ENCODE data around the gene ARMH3. TPM values are rescaled to one million over a fixed set of nuclear protein-coding genes. Genes with fewer than 3 reads are reported as not detected.

The ARMH3 gene
- 6.6 and 9.5 TPM in 2 replicates for total RNA-seq

- H3K4me3 ChIP-seq (ENCODE audit: low read depth, low read length) = peak within 1 kb of the TSS; percentile 69
- TF ChIP-seq CTCF (conservative IDR thresholded peaks at IDR 0.05; ENCODE audit: low read depth, low read length) = no peak
- peak; percentile 84 for DNase-seq (ENCODE audit: low read depth)
Observed at GRCh38 chr10:102055647-102056419, at the start of gene ARMH3. Gene ARMH3, minus strand, starts transcription at chr10:102056173. Its CDS starts 16,059 bp downstream, at chr10:102040114.

GRCh38 chr10:102102421-102102820, 46.4 kb upstream of the ARMH3 start:
- no peak for DNase-seq (ENCODE audit: low read depth)
- no peak for TF ChIP-seq CTCF (conservative IDR thresholded peaks at IDR 0.05; ENCODE audit: low read depth, low read length)
- no peak overlapping the region for H3K4me3 ChIP-seq (ENCODE audit: low read depth, low read length)

GRCh38 chr10:102101152-102101551, 45.2 kb upstream of the ARMH3 start:
- H3K4me3 ChIP-seq (ENCODE audit: low read depth, low read length) = no peak overlapping the region
- DNase-seq (ENCODE audit: low read depth) = no peak
- peak; percentile 44 for TF ChIP-seq CTCF (conservative IDR thresholded peaks at IDR 0.05; ENCODE audit: low read depth, low read length)

- no peak overlapping the region for H3K4me3 ChIP-seq (ENCODE audit: low read depth, low read length)
- TF ChIP-seq CTCF (conservative IDR thresholded peaks at IDR 0.05; ENCODE audit: low read depth, low read length) = no peak
- no peak for DNase-seq (ENCODE audit: low read depth)
Observed at GRCh38 chr10:102096449-102096848, 40.5 kb upstream of the ARMH3 start.

- no peak overlapping the region for H3K4me3 ChIP-seq (ENCODE audit: low read depth, low read length)
- no peak for TF ChIP-seq CTCF (conservative IDR thresholded peaks at IDR 0.05; ENCODE audit: low read depth, low read length)
- no peak for DNase-seq (ENCODE audit: low read depth)
Observed at GRCh38 chr10:102090772-102091171, 34.8 kb upstream of the ARMH3 start.

- no peak for DNase-seq (ENCODE audit: low read depth)
- TF ChIP-seq CTCF (conservative IDR thresholded peaks at IDR 0.05; ENCODE audit: low read depth, low read length) = no peak
- H3K4me3 ChIP-seq (ENCODE audit: low read depth, low read length) = no peak overlapping the region
Observed at GRCh38 chr10:102086196-102086595, 30.2 kb upstream of the ARMH3 start.

GRCh38 chr10:102085336-102085735, 29.4 kb upstream of the ARMH3 start:
- H3K4me3 ChIP-seq (ENCODE audit: low read depth, low read length) = no peak overlapping the region
- TF ChIP-seq CTCF (conservative IDR thresholded peaks at IDR 0.05; ENCODE audit: low read depth, low read length) = no peak
- no peak for DNase-seq (ENCODE audit: low read depth)

Data from epithelial cell of proximal tubule (primary cell).